Tibial nerve (tissue), 4 donors: Measurements from ENCODE around the gene CHRDL2. TPM values are rescaled to one million over a fixed set of nuclear protein-coding genes. Genes with fewer than 3 reads are reported as not detected.
A peak's percentile ranks its signal among the peaks of the same experiment; 100 is the strongest.

ENCODE experiments used
- DNase-seq, 2 donors: peaks; one replicate each; pipeline ENCODE4 v3.0.0-alpha.2; 2019; ENCODE audit warnings: low spot score in 2 of 2
- H3K27ac ChIP-seq, 4 donors: fragments of 200-600 bp; sonication (generic) in 3 of 4; one replicate each; pipeline ENCODE4 v1.5.1; 2017 to 2019; ENCODE audit warnings: mild to moderate bottlenecking in 1 of 4
- H3K27me3 ChIP-seq, 2 donors: fragments of 200-600 bp; sonication (generic) in 1 of 2; one replicate each; pipeline versions ENCODE4 v1.5.1 to v1.6.0; 2017 to 2019
- H3K36me3 ChIP-seq, 3 donors: fragments of 200-600 bp; sonication (generic); one replicate each; pipeline ENCODE4 v1.5.1; 2018 to 2019
- H3K4me1 ChIP-seq, 4 donors: fragments of 200-600 bp; sonication (generic) in 3 of 4; one replicate each; pipeline ENCODE4 v1.5.1; 2017 to 2019
- H3K4me3 ChIP-seq, 4 donors: fragments of 200-600 bp; sonication (generic) in 3 of 4; one replicate each; pipeline ENCODE4 v1.5.1; 2017 to 2019; ENCODE audit warnings: mild to moderate bottlenecking in 1 of 4, moderate library complexity in 1 of 4
- H3K9me3 ChIP-seq, 4 donors: fragments of 200-600 bp; sonication (generic) in 3 of 4; one replicate each; pipeline ENCODE4 v1.5.1; 2017 to 2019
- CTCF ChIP-seq, 5 experiments: fragments of 200-600 bp in 3 of 5; fragments of 450-650 bp in 2 of 5; sonication (generic) in 3 of 5; IDR thresholded peaks; one replicate each; pipeline ENCODE4 v1.5.1; 2016 to 2019; ENCODE audit warnings: antibody characterized with exemption in 5 of 5, mild to moderate bottlenecking in 3 of 5, moderate library complexity in 2 of 5
- EP300 ChIP-seq, 2 donors: sonication (generic); formaldehyde crosslinking; IDR thresholded peaks; one replicate each; pipeline ENCODE4 v1.6.1; 2017; ENCODE audit warnings: antibody characterized with exemption in 2 of 2, mild to moderate bottlenecking in 1 of 2
- POLR2A ChIP-seq, 2 donors: fragments of 450-650 bp; IDR thresholded peaks; one replicate each; pipeline ENCODE4 v1.6.1; 2017; ENCODE audit warnings: antibody characterized with exemption in 2 of 2, mild to moderate bottlenecking in 2 of 2, moderate library complexity in 2 of 2
- WGBS, 2 donors: methylation state at CpG; one replicate each; pipeline ENCODE4 v1.1.5; 2018; 5-methylcytosine and 5-hydroxymethylcytosine counted together
- total RNA-seq, 4 donors: library from RNA; depleted of rRNA; stranded (reverse); fragments of >200 nt; gene quantifications; one replicate each; pipeline ENCODE4 v1.1.0, GENCODE V29; 2016

Gene CHRDL2
- total RNA-seq, 4 donors from 2014 or later, result not detected

DNA sequence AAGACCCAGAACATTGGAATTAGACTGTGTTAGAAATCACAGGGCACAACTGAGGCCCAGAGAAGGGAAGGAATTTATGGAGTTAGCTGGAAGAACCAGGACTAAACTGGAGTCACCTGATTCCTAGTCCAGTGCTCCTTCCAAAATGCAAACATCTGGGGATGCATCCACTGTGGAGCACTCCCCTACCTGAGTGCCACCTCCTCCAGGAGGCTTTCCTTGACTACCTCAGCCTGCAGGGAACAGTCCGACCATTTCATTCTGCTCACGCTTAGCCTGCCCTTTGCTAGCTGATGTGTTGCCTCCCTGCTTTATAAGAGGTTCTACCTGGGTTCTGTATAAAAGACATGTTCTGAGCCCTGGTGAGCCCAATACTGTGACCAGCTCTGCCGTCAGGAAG, 24.0 kb downstream of the CHRDL2 start:
- TF ChIP-seq POLR2A (IDR thresholded peaks at IDR 0.05) (no peak), EP300 (IDR thresholded peaks at IDR 0.05) (no peak), CTCF (IDR thresholded peaks at IDR 0.05) (no peak)
- H3K9me3 ChIP-seq, result no peaks in the 10 kb centered on the region
- peaks cover 0 to 10% (median 0%) of the 10 kb centered on the region in 4 donors for H3K4me1 ChIP-seq
- H3K4me3 ChIP-seq, result no peak overlapping the region
- DNase-seq, result no peak
- H3K27ac ChIP-seq, result no peak overlapping the region
- 92 to 97% methylated on average over 3 of the region's 3 CpGs for WGBS, 2 donors
- H3K36me3 ChIP-seq, result no peaks in the 10 kb centered on the region
- H3K27me3 ChIP-seq, result no peaks in the 10 kb centered on the region

- WGBS, 2 donors, result 91 to 95% methylated on average over 12 to 13 of the region's 13 CpGs
- Histone ChIP-seq H3K9me3 (no peaks in the 10 kb centered on the region), H3K4me1 (no peaks in the 10 kb centered on the region), H3K4me3 (no peak overlapping the region), H3K27me3 (no peaks in the 10 kb centered on the region), H3K27ac (no peak overlapping the region), H3K36me3 (no peaks in the 10 kb centered on the region)
- TF ChIP-seq CTCF (IDR thresholded peaks at IDR 0.05) (no peak), POLR2A (IDR thresholded peaks at IDR 0.05) (no peak)
- no peak for DNase-seq
Measured at GRCh38 chr11:74703211-74703610, 28.0 kb downstream of the CHRDL2 start.

DNA sequence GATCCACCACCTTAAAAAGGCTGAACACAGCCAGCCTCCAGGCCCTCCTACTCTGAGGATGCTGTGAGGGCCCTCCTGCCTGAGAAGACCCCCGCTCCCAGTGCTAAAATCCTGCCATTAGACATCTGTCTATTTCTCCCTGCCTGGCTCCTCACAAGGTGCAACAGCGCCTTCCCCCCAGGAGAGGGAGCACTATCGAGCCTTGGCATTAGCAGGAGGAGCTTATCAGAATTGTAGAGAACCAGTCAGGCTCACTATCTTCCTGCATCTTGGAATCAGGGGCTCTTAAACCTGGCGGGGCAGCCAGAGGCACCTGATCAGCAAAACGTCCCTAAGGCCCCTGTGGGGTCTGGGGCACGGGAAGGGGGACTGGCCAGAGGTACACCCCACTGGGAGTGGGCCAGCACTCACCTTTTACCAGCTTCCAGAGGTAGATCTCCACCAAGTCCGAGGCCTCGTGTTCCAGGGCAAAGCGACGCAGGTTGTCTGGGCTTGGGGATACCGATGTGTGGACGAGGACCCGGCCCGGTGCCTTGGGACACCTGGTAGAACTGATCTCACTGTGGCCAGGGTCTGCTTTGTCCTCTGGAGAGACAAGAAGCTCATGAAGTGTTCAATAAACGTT, 28.7 kb downstream of the CHRDL2 start:
- peak in 1 of 2 donors; percentile 66 for DNase-seq
- Histone ChIP-seq H3K4me3 (no peak overlapping the region), H3K9me3 (no peaks in the 10 kb centered on the region), H3K27me3 (no peaks in the 10 kb centered on the region), H3K36me3 (no peaks in the 10 kb centered on the region), H3K4me1 (no peaks in the 10 kb centered on the region), H3K27ac (no peak overlapping the region)
- 55 to 77% methylated on average over 11 to 14 of the region's 15 CpGs for WGBS, 2 donors
- TF ChIP-seq POLR2A (IDR thresholded peaks at IDR 0.05) (no peak), EP300 (IDR thresholded peaks at IDR 0.05) (no peak), CTCF (IDR thresholded peaks at IDR 0.05) (peak; percentile 76 to 92 (median 82))

DNA sequence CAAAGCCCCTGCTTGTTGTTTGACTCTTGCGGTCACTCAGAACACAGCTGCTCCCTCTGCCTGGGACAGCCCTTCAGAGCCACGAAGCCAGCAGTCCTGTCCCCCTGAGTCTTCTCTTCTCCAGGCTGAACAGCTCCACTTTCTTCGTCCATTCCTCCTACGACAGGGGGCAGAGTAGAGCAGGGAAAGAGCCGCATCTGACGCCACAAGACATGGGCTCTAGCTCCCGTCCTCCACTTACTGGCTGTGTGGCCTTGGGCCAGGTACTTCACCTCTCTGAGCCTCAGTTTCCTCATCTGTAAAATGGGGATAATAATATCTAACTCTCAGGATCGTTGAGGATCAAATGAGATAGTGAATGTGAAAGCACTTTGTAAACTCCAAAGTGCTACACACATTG, 29.9 kb downstream of the CHRDL2 start:
- H3K27ac ChIP-seq, result no peak overlapping the region
- WGBS, 2 donors, result 60 to 65% methylated on average over 8 of the region's 8 CpGs
- no peaks in the 10 kb centered on the region for H3K27me3 ChIP-seq
- H3K36me3 ChIP-seq, result no peaks in the 10 kb centered on the region
- peaks cover 0 to 7% (median 5%) of the 10 kb centered on the region in 4 donors for H3K4me1 ChIP-seq
- DNase-seq, result no peak
- H3K9me3 ChIP-seq, result no peaks in the 10 kb centered on the region
- no peak for TF ChIP-seq EP300 (IDR thresholded peaks at IDR 0.05)
- TF ChIP-seq CTCF (IDR thresholded peaks at IDR 0.05), result no peak
- TF ChIP-seq POLR2A (IDR thresholded peaks at IDR 0.05), result no peak
- H3K4me3 ChIP-seq, result no peak overlapping the region

DNA sequence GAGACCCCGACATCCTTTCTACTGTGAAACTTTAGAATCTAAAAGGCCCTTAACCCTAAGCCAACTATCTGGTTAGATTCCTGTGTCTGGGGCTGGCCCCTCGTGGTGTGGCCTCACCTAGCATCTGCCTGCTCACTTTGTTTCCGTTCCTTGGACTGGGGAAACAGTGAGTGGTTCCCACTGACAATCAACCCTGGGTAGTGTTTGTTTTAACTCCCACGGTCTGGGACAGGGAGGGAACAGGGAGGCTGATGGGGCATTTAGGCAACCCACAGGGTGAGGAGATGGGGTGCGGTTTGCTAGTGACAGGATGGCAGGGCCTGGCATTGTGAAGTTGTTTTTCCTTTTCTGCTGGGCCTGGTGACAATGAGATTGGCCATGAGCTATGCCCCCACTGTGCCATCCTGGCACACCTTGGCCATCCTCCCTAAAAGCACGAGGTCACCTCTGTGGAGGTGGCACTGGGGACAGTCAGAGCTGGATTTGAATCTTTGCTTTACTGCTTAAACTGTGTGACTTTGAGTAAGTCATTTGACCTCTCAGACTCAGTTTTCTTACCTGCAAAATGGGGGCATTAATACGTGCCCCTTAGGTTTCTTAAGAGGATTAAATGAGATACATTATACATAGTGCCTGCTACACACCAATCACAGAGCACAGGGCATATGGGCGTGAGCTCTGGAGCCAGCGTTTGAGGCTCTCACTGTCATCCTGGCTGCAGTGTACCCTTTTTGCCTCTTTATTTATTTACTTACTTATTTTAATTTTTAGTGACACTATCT, 31.4 kb downstream of the CHRDL2 start:
- TF ChIP-seq POLR2A (IDR thresholded peaks at IDR 0.05) (no peak), EP300 (IDR thresholded peaks at IDR 0.05) (no peak), CTCF (IDR thresholded peaks at IDR 0.05) (no peak)
- Histone ChIP-seq H3K27me3 (no peaks in the 10 kb centered on the region), H3K9me3 (no peaks in the 10 kb centered on the region), H3K4me1 (peaks cover 0 to 12% (median 9%) of the 10 kb centered on the region in 4 donors), H3K4me3 (no peak overlapping the region), H3K36me3 (no peaks in the 10 kb centered on the region), H3K27ac (no peak overlapping the region)
- DNase-seq, result no peak
- 80 to 89% methylated on average over 9 of the region's 9 CpGs for WGBS, 2 donors
